HG02970 (cell line): Measurements from ENCODE around the gene PPP1R9A.

Source experiments
- ATAC-seq: cut with Tn5 transposase; IDR thresholded peaks from one replicate; pipeline ENCODE4 v1.9.1; 2021; ENCODE audit warnings: mild to moderate bottlenecking, moderate library complexity, moderate number of reproducible peaks; ENCODE audit not compliant: unreplicated experiment, low FRiP score

Gene PPP1R9A

GRCh38 chr7:95298091-95298490, 390.7 kb downstream of the PPP1R9A start:
- no peak for ATAC-seq

- ATAC-seq = no peak
Measured at GRCh38 chr7:95303013-95303905, 395.9 kb downstream of the PPP1R9A start.

- no peak for ATAC-seq
Measured at GRCh38 chr7:95304990-95305389, 397.6 kb downstream of the PPP1R9A start.

DNA sequence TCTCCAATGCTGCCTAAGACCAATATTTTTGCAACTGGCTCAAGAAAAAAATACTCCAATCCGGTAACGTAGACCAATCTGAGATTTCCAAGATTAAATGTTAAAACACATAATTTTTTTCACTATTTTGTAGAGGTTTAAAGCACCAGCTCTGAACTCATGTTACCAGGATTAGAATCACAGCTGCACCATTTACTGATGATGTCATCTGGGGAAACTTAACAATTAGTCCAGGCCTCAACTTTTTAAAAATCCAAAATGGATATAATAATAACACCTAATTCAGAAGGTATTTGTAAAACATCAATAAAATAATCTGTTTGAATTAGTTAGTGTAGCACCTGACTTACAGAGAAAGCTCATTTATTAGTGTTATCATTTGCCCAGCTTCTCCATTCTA, 402.6 kb downstream of the PPP1R9A start:
- ATAC-seq = no peak

DNA sequence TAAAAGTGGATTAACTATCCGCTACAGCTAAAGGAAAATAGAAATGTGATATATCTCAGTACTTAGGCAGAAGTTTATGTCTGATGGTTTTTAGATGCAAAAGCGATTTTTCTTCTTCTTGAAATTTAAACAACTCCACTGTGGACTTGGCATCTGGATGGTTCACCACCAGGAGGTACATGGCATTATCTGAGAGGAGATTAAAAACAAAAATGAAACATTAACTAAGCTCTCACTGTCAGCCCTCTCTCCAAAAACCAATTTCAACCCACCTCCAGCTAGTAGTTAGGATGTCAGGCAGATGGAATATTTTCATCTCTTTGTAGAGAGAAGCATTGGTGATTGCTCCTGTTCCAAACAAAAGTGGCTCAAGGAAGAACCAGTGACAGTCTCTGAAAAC, 404.0 kb downstream of the PPP1R9A start:
- no peak for ATAC-seq

GRCh38 chr7:95312561-95312960, 405.2 kb downstream of the PPP1R9A start:
- no peak for ATAC-seq

GRCh38 chr7:95316588-95316987, 409.2 kb downstream of the PPP1R9A start:
- peak; percentile 74 for ATAC-seq

GRCh38 chr7:95317546-95317945, 410.2 kb downstream of the PPP1R9A start:
- no peak for ATAC-seq

DNA sequence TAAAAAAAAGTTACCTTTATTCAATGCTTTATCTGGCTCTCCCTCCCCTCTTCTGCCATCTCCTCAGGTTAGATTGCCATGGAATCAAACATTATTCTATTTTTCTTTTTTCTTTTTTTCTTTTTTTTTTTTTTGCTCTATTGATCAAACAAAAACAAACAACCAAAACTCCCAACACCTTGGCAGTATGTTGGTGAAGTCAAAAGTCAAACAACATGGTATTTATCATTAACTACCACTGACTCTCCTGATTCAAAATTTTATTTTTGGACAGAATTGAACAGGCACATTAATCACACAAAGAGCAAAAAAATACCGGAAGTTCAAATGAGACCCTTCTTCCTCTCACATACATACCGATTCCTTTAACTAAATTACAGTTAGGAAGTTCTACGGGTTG, 410.6 kb downstream of the PPP1R9A start:
- no peak for ATAC-seq

GRCh38 chr7:95318501-95319100, 411.2 kb downstream of the PPP1R9A start:
- no peak for ATAC-seq

DNA sequence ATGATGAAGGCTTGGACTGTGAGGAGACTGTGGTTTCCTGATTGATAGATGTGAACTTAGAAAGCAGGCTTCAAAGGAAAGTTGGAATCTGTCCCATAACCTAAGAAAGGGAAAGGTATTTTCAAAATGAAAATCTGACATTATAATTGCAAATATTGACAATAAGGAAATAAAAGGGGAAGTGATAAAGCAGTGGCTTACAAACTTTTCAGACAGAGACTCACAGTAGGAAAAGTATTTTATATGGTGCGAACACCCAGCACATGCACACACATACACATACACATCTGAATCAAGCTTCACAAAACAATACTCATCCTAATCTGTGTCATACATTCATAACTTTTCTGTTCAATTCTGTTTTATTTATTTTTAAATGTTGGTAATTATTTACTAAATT, 412.2 kb downstream of the PPP1R9A start:
- no peak for ATAC-seq

- ATAC-seq = no peak
Measured at GRCh38 chr7:95320651-95321050, 413.3 kb downstream of the PPP1R9A start.

DNA sequence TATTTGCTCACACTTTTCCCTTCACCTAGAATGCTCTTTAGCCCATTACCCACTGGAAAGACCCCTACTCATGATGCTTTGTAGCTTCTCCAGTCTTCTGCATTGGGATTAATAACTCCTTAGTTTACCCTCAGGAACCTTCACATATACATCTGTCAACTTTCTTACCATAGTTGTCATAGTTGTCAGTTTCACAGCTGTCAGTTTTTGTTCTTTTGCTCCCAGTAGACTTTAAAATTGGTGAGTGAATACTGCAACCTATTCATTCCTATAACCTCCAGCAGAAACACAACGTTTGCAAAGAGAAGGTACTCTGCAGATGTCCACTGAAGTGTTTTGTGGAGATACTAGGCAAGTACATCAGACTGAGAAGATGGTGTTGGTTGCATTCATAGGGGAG, 414.3 kb downstream of the PPP1R9A start:
- no peak for ATAC-seq

GRCh38 chr7:95322396-95322795, 415.0 kb downstream of the PPP1R9A start:
- ATAC-seq = no peak

GRCh38 chr7:95322854-95323253, 415.5 kb downstream of the PPP1R9A start:
- no peak for ATAC-seq

DNA sequence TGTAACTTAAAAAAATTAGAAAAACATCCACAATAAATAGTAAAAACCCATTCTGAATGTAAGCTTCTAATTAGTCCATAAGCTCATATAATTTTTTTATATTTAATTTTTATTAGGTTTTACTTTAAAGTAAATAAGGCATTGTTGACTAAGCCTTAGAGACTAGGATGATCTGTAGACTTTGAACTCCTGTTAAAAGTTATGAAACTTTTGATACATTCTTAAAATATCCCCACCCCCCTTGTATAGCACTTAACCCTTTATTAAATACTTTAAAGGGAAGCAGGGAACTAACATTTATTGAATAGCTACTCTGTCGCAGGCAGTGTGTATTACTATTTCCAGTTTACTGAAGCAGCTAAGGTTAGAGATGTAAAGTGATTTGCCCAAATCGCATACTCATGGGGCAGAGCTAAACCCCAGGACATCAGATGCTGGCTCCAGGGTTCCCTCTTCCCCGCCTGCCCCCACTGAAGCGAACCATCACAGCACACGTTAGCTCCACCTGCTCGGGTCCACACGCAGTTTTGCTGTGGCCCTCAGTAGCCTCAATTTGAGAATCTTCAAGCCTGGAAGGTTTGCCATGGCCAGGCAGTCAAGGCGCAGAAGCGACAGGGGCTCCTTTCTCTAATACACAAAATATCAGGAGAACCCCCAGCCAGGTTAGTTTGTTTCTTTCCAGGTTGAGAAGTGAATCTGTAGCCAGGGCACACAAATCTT, 416.2 kb downstream of the PPP1R9A start:
- no peak for ATAC-seq

DNA sequence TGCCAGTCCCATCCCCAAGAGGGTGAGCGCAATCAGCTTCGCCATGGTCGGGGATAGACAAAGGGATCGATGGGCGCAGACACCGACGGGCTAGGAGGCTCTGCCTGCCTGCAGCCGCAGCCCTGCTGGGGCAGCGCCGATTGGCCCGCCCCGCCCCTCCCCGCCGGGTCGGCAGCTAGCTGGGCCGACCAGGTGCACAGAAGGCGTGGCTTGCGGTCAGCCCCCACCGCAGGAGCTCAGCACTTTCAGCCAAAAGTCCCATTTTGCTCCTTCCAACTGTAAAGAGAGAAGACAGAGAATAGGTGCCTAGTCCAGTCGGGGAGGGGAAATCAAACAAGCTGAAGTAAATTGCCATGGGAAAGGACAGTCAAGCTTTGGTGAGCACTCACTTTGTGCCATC, 417.0 kb downstream of the PPP1R9A start, which contains the start of gene PON1:
TSS of gene PON1 (minus strand) at position 102 of the 400 bp plus-strand sequence. CDS start at position 45, 57 bp downstream.
- peak; percentile 65 for ATAC-seq

GRCh38 chr7:95327356-95327755, 420.0 kb downstream of the PPP1R9A start:
- no peak for ATAC-seq

DNA sequence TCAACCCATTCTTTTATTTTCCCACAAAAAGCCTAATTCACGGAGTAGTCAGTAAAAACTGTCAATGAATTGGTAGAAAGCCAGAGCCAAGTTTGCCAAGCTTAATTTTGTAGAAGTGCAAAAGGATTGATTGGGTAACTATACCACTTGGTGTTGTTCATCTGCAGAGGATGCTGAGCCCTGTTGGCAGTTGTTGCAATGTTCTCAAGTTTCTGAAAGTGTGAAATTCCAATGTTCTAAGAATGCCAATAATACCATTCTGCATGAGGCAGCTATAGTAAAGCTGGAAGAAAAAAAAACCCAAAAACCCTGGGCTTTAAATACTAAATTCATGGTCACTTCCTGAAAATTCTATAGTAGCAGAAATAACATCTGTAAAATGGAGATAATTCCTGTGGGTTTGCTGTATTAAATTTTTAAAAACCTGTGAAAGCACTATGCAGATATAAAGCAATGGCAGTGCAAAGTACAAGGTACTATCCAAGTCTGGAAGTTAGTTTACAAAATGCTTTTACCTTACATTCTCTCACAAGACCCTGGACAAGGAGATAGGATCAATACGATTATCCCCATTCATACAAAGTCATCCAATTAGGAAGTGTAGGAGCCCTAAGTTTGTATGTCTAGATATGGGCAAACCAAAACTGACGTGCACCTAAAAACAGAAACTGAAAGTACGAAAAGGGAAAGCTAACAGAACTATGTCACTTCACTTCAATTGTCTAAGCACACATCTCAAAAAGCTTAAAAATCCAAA, 423.0 kb downstream of the PPP1R9A start:
- ATAC-seq = peak; percentile 85

GRCh38 chr7:95330961-95331337, 423.6 kb downstream of the PPP1R9A start:
- ATAC-seq = no peak

DNA sequence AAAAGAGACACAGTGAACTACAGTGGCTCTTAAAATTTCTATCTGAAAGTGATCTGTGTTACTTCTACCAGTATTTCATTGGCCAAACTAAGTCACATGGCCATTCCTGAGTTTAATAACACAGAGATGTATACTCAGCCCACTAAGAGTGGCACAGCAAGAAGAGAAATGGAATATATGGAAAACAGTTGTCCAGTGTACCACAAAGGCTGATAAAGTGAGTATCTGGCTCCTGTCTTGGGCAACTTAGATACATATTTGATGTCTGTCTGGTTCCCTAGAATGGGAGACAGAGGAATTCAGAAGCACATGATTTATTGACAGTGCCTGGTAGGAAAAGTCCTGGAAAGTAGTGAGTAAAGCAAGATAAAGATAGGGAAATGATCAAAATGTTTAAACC, 427.1 kb downstream of the PPP1R9A start:
- ATAC-seq = no peak
